GM19372 (cell line): ENCODE results near the gene MDFI.
"Not testable (repeated sequence)": the region's sequence is repeated elsewhere in the genome, so short reads cannot be mapped to it uniquely, and the experiment has no call there.

Experiments
- ATAC-seq: cut with Tn5 transposase; IDR thresholded peaks from one replicate; pipeline ENCODE4 v1.9.1; 2021; ENCODE audit warnings: mild to moderate bottlenecking, low read depth, moderate library complexity; ENCODE audit not compliant: unreplicated experiment

Gene MDFI

GRCh38 chr6:41602422-41602743 lies 35.9 kb upstream of the MDFI start:
- ATAC-seq, result no peak

GRCh38 chr6:41602864-41603608 lies 35.2 kb upstream of the MDFI start:
- ATAC-seq, result no peak

GRCh38 chr6:41604006-41604405 lies 34.3 kb upstream of the MDFI start:
- no peak for ATAC-seq

GRCh38 chr6:41605649-41606048 lies 32.6 kb upstream of the MDFI start:
- no peak for ATAC-seq

- ATAC-seq, result no peak
Observed at GRCh38 chr6:41607036-41607435, 31.2 kb upstream of the MDFI start.

- ATAC-seq, result no peak
Observed at GRCh38 chr6:41607736-41608135, 30.5 kb upstream of the MDFI start.

GRCh38 chr6:41608443-41609151 lies 29.7 kb upstream of the MDFI start:
- no peak for ATAC-seq

- no peak for ATAC-seq
Observed at GRCh38 chr6:41614715-41615114, 23.6 kb upstream of the MDFI start.

GRCh38 chr6:41615311-41615710 lies 23.0 kb upstream of the MDFI start:
- ATAC-seq, result no peak

- ATAC-seq, result no peak
Observed at GRCh38 chr6:41618598-41618997, 19.7 kb upstream of the MDFI start.

- not testable (repeated sequence) for ATAC-seq
Observed at GRCh38 chr6:41619193-41619592, 19.1 kb upstream of the MDFI start.

GRCh38 chr6:41621367-41621766 lies 16.9 kb upstream of the MDFI start:
- ATAC-seq, result no peak

GRCh38 chr6:41621802-41622201 lies 16.5 kb upstream of the MDFI start:
- ATAC-seq, result no peak

- ATAC-seq, result no peak
Observed at GRCh38 chr6:41622206-41622988, 15.9 kb upstream of the MDFI start.

- ATAC-seq, result no peak
Observed at GRCh38 chr6:41623330-41623729, 14.9 kb upstream of the MDFI start.

- ATAC-seq, result no peak
Observed at GRCh38 chr6:41624621-41625380, 13.5 kb upstream of the MDFI start.

- ATAC-seq, result no peak
Observed at GRCh38 chr6:41625442-41625841, 12.8 kb upstream of the MDFI start.

GRCh38 chr6:41626022-41626421 lies 12.2 kb upstream of the MDFI start:
- ATAC-seq, result no peak

GRCh38 chr6:41626917-41627316 lies 11.4 kb upstream of the MDFI start:
- no peak for ATAC-seq

GRCh38 chr6:41629128-41629527 lies 9.1 kb upstream of the MDFI start:
- ATAC-seq, result no peak

GRCh38 chr6:41630069-41630468 lies 8.2 kb upstream of the MDFI start:
- ATAC-seq, result no peak
